GM23338 (cell line): ENCODE data around the gene OSBPL10. TPM values are rescaled to one million over a fixed set of nuclear protein-coding genes. Genes with fewer than 3 reads are reported as not detected.

Experiments used
- ATAC-seq: fragments of 200-7000 bp; cut with Tn5 transposase; 3 replicates; pipeline ENCODE4 v1.9.1; 2020
- DNase-seq: peaks from one replicate; pipeline ENCODE4 v3.0.0-alpha.2; 2015; ENCODE audit warnings: low spot score
- H2AFZ ChIP-seq: fragments of 200-600 bp; sonication (generic); 2 replicates; pipeline ENCODE4 v1.8.0; 2016; ENCODE audit warnings: antibody characterized with exemption, mild to moderate bottlenecking, moderate library complexity
- H3F3A ChIP-seq: fragments of 200-600 bp; sonication (generic); replicated peaks from 2 replicates; pipeline ENCODE4 v1.8.0; 2017; ENCODE audit warnings: antibody characterized with exemption, mixed run types, low read depth
- H3K27ac ChIP-seq: fragments of 200-600 bp; sonication (generic); 2 replicates; pipeline ENCODE4 v1.6.1; 2016; ENCODE audit warnings: low read depth
- H3K27me3 ChIP-seq: fragments of 200-600 bp; sonication (generic); 2 replicates; pipeline ENCODE4 v1.8.0; 2016; ENCODE audit warnings: mild to moderate bottlenecking, mixed run types, moderate library complexity; ENCODE audit not compliant: insufficient read depth
- H3K36me3 ChIP-seq: fragments of 200-600 bp; sonication (generic); 2 replicates; pipeline ENCODE4 v1.8.0; 2016; ENCODE audit warnings: mild to moderate bottlenecking; ENCODE audit not compliant: insufficient read depth
- H3K4me1 ChIP-seq: fragments of 200-600 bp; sonication (generic); 2 replicates; pipeline ENCODE4 v1.8.0; 2016; ENCODE audit warnings: mild to moderate bottlenecking, moderate library complexity; ENCODE audit not compliant: insufficient read depth
- H3K4me2 ChIP-seq: fragments of 200-600 bp; sonication (generic); 2 replicates; pipeline ENCODE4 v1.7.1; 2017; ENCODE audit warnings: mixed run types
- H3K4me3 ChIP-seq: fragments of 200-600 bp; sonication (generic); 2 replicates; pipeline ENCODE4 v1.6.1; 2016; ENCODE audit warnings: mixed run types
- H3K79me2 ChIP-seq: fragments of 200-600 bp; sonication (generic); replicated peaks from 2 replicates; pipeline ENCODE4 v1.8.0; 2017; ENCODE audit warnings: mild to moderate bottlenecking; ENCODE audit not compliant: insufficient read depth
- H3K9me2 ChIP-seq: fragments of 200-600 bp; sonication (generic); 2 replicates; pipeline ENCODE4 v1.8.0; 2017; ENCODE audit not compliant: insufficient read depth
- H4K20me1 ChIP-seq: fragments of 200-600 bp; sonication (generic); replicated peaks from 2 replicates; pipeline ENCODE4 v1.8.0; 2017; ENCODE audit warnings: mild to moderate bottlenecking; ENCODE audit not compliant: insufficient read depth
- H3K27ac Mint-ChIP-seq: 2 replicates; pipeline ENCODE4 v1.8.0; 2020; ENCODE audit warnings: inconsistent platforms, mild to moderate bottlenecking, moderate library complexity, mixed read lengths
- H3K27me3 Mint-ChIP-seq: 3 replicates; pipeline ENCODE4 v1.8.0; 2022; ENCODE audit warnings: low read depth, mild to moderate bottlenecking, moderate library complexity, mixed read lengths, inconsistent platforms; ENCODE audit not compliant: insufficient read depth, poor library complexity
- H3K36me3 Mint-ChIP-seq: 3 replicates; pipeline ENCODE4 v1.8.0; 2021; ENCODE audit warnings: low read depth, mild to moderate bottlenecking, inconsistent platforms, moderate library complexity, mixed read lengths
- H3K4me1 Mint-ChIP-seq: 3 replicates; pipeline ENCODE4 v1.8.0; 2020; ENCODE audit warnings: mild to moderate bottlenecking, inconsistent platforms, mixed read lengths
- H3K4me3 Mint-ChIP-seq: 3 replicates; pipeline ENCODE4 v1.8.0; 2021; ENCODE audit warnings: moderate library complexity, mild to moderate bottlenecking, inconsistent platforms, mixed read lengths
- H3K9me3 Mint-ChIP-seq: 3 replicates; pipeline ENCODE4 v1.8.0; 2020; ENCODE audit warnings: moderate library complexity, mild to moderate bottlenecking, inconsistent platforms, mixed read lengths
- CTCF ChIP-seq, 2 experiments: fragments of 200-600 bp in 1 of 2; sonication (generic) in 1 of 2; conservative IDR thresholded peaks; 2 replicates each; pipeline versions ENCODE4 v1.5.1 to v1.6.1; 2016 to 2017; ENCODE audit warnings: antibody characterized with exemption in 2 of 2, low read depth in 2 of 2, mild to moderate bottlenecking in 2 of 2, moderate library complexity in 1 of 2
- ZNF331 ChIP-seq: fragments of 250-450 bp; sonication (Bioruptor Pico); IDR thresholded peaks from 2 replicates; pipeline ENCODE4 v1.5.0; 2020; ENCODE audit warnings: low read depth, mild to moderate bottlenecking, moderate library complexity
- ZNF462 ChIP-seq: fragments of 250-450 bp; sonication (Bioruptor Pico); IDR thresholded peaks from 2 replicates; pipeline ENCODE4 v1.5.0; 2020; ENCODE audit warnings: mild to moderate bottlenecking, moderate library complexity
- polyA plus RNA-seq: library from polyadenylated mRNA; unstranded; fragments of >200 nt; fragmentation: Nextera tagmentation; extraction: Ambion mirVana; gene quantifications from 2 replicates; pipeline ENCODE4 v1.2.1, GENCODE V29; 2016
- total RNA-seq: library from RNA; depleted of rRNA; stranded (reverse); fragments of >200 nt; shearing (Covaris generic); gene quantifications from 2 replicates; pipeline ENCODE4 v1.2.3, GENCODE V29; 2014

OSBPL10 gene
- total and polyA plus RNA-seq, 2 experiments from 2014 or later: 23.8 to 149 TPM

- Mint-ChIP-seq H3K27me3 (peaks cover 3% of the 10 kb centered on the region), H3K9me3 (peaks cover 4% of the 10 kb centered on the region; the same call in 1 of the 3 replicates), H3K4me1 (peaks cover 4% of the 10 kb centered on the region; the same call in 2 of the 3 replicates), H3K27ac (0 out of 2 replicates have a peak overlapping the region, but pooled peaks have one; percentile 11), H3K36me3 (peaks cover 28% of the 10 kb centered on the region), H3K4me3 (no peak overlapping the region)
- Histone ChIP-seq H3K4me3 (no peak overlapping the region), H3K36me3 (0 out of 2 replicates have a peak, but pooled peaks cover 3% of the 10 kb centered on the region), H4K20me1 (peaks cover 21% of the 10 kb centered on the region; the same call in 1 of the 2 replicates), H3K4me1 (no peaks in the 10 kb centered on the region), H3K79me2 (peaks cover 76% of the 10 kb centered on the region), H3F3A (no peaks in the 10 kb centered on the region), H3K4me2 (no peak overlapping the region), H3K27ac (no peak overlapping the region), H3K27me3 (no peaks in the 10 kb centered on the region), H3K9me2 (peaks cover 6% of the 10 kb centered on the region), H2AFZ (no peak overlapping the region)
- ATAC-seq: no peak; the same call in 2 of the 3 replicates
- TF ChIP-seq ZNF331 (CRISPR knock-in tag) (no peak), CTCF (conservative IDR thresholded peaks at IDR 0.05; ENCODE audit: low read depth in 2 of 2) (no peak), ZNF462 (CRISPR knock-in tag) (no peak)
- DNase-seq: no peak
Observed at GRCh38 chr3:31798840-31799239, 182.2 kb downstream of the OSBPL10 start.
